ENCODE data around the gene MARS1. TPM values are rescaled to one million over a fixed set of nuclear protein-coding genes. Genes with fewer than 3 reads are reported as not detected.

MARS1 gene
- total RNA-seq, 1 donor from 2014 or later: 73.1 TPM

DNA sequence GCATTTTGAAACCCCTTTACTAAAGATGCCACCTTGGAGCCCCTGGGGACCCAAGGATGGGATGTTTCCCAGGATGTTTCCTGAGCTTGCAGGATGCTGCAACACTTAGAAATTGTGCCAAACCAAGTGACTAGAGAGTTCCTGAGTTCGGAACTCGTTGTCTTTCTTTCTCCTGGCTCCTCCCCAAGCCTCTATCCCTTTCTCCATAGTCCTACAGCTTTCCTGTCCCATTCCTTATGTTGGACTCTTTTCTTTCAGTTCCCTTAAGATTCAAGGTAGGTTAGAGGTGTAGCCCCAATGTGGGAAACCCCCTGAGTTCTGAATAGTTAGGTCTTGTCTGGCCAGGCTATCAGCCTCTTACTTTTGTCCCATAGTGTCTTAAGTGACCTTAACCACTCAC, 60.6 kb downstream of the MARS1 start:
- TF ChIP-seq, protein P1, sequence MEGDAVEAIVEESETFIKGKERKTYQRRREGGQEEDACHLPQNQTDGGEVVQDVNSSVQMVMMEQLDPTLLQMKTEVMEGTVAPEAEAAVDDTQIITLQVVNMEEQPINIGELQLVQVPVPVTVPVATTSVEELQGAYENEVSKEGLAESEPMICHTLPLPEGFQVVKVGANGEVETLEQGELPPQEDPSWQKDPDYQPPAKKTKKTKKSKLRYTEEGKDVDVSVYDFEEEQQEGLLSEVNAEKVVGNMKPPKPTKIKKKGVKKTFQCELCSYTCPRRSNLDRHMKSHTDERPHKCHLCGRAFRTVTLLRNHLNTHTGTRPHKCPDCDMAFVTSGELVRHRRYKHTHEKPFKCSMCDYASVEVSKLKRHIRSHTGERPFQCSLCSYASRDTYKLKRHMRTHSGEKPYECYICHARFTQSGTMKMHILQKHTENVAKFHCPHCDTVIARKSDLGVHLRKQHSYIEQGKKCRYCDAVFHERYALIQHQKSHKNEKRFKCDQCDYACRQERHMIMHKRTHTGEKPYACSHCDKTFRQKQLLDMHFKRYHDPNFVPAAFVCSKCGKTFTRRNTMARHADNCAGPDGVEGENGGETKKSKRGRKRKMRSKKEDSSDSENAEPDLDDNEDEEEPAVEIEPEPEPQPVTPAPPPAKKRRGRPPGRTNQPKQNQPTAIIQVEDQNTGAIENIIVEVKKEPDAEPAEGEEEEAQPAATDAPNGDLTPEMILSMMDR (IDR thresholded peaks at IDR 0.05; ENCODE audit: borderline replicate concordance): no peak
- intact Hi-C loops (cut with micrococcal nuclease): no loop called here
- Histone ChIP-seq H3K4me3 (no peak overlapping the region), H3K9me3 (replicated peaks) (no peaks in the 10 kb centered on the region), H3K4me1 (peaks cover 44% of the 10 kb centered on the region), H3K27ac (replicated peaks) (no peak overlapping the region), H3K27me3 (ENCODE audit: low read depth) (peaks cover 50% of the 10 kb centered on the region), H3K36me3 (no peaks in the 10 kb centered on the region)
- DNase-seq: no peak

DNA sequence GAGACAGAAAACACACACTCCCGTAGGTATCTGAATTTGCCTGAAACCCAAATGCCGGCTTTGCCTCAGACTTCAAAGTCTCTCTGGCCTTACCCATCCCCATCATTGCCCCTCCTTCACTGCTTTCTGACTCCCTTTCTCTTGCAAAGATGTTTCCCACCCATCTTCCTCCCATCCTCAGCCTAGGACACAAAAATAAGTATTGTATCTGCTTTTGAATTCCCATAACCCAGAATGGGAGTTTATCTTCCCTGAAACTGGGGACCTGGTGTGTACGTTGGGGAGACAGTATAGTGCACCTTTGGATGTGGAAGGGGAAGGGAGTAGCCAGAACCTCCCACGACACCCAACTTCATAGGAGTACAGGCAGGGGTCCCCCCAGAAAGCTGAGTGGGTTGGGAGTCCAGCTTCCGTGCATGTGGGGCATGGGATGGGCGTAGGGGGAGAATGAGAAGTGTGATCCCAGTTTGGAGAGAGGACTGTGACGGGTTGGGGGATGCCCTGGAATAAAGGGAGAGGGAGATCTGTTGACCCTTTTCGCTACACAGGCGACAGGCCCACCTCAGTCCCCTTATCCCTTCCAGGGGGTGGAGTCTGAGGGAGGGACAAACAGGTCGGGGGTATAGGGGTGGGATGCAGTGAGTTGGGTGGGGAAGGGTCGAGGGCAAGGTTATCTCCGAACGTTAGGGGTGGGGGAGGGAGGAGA, 61.5 kb downstream of the MARS1 start:
- Histone ChIP-seq H3K4me3 (peak overlapping the region; percentile 62), H3K9me3 (replicated peaks) (no peaks in the 10 kb centered on the region), H3K36me3 (no peaks in the 10 kb centered on the region), H3K27ac (replicated peaks) (no peak overlapping the region), H3K4me1 (peaks cover 36% of the 10 kb centered on the region), H3K27me3 (ENCODE audit: low read depth) (peaks cover 59% of the 10 kb centered on the region)
- no peak for DNase-seq
- intact Hi-C loops (cut with micrococcal nuclease): no loop called here
- TF ChIP-seq, protein P1 (IDR thresholded peaks at IDR 0.05; ENCODE audit: borderline replicate concordance): no peak

DNA sequence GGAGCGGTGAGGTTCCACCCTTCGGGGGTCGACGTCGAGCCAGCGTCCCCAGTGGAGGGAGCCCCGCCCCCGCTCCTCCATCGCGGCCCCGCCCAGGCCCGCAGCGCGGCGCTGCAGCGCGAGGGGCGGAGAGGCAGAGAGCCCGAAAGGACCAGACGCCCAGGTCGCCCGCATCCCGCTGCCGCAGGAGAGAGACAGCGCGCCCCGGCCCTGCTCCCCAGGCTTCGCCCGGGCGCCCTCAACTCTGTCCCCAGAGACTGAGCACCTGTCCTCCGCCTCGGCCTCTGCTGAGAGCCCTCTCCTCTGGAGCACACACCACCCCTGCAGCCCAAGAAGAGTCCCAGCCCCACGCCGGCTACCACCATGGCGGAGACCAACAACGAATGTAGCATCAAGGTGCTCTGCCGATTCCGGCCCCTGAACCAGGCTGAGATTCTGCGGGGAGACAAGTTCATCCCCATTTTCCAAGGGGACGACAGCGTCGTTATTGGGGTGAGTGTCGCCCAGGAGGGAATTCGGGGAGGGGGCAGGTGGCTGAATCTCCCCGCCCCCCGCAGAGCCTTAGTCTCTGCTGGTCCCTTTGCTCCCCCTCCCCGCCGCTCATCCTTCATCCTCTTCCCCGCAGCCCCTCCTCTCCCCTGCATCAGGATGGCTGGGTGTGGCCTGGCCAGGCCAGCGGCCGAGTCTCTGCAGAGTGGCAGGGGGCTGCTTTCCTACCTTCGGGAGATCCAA, 62.2 kb downstream of the MARS1 start, which contains the start of gene KIF5A:
Gene KIF5A (plus strand): TSS at position 136 of the 732 bp plus-strand sequence. CDS start 228 bp downstream, at position 364.
- no peaks in the 10 kb centered on the region for H3K36me3 ChIP-seq
- H3K4me3 ChIP-seq: peak within 1 kb of the TSS; percentile 62
- H3K9me3 ChIP-seq (replicated peaks): no peaks in the 10 kb centered on the region
- H3K27me3 ChIP-seq (ENCODE audit: low read depth): peaks cover 66% of the 10 kb centered on the region
- no peak for DNase-seq
- intact Hi-C loops (cut with micrococcal nuclease): no loop called here
- no peak within 1 kb of the TSS for H3K27ac ChIP-seq (replicated peaks)
- peaks cover 28% of the 10 kb centered on the region for H3K4me1 ChIP-seq
- TF ChIP-seq, protein P1 (IDR thresholded peaks at IDR 0.05; ENCODE audit: borderline replicate concordance): no peak

DNA sequence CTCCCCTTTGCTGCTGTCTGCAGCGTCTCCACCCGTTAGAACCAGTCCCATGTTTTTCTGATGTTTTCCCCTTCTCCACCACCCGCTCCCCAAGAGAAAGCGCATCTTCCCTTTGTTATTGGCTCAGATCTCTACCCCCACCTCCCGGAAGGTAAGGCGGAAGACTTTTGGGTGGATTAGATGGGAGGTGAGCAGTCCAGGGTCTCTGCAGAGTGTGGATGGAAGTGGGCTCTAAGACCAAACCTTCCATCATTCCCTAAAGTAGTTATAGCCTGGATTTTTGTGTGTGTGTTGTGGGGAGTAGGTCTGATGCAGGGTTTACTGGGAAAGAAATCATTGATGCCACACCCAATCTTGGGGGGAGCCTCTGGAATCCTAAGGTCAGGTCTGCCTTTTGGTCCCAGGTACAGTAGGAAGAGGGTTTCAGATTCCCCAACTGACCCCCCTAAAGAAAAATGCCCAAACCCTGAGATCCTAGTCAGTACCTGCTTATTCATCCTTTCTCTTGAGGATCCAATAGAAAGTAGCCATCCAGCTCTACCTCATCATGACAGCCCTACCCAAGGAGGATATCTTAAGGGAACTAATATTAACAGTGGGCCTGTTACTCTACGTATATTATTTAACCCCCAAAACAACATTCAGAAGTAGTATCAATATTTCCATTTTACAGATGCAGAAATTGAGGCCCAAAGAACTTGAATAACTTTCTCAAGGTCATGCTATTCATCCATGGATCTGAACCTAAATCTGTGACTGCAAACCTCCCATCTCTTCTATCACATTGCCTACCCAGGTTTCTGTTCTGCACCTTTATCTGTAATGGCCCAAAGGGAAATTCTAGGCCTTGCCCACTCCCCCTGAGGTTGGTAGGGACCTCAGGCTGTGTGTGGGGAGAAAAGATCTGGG, 63.0 kb downstream of the MARS1 start:
- H3K36me3 ChIP-seq: no peaks in the 10 kb centered on the region
- intact Hi-C loops (cut with micrococcal nuclease): no loop called here
- peak overlapping the region; percentile 62 for H3K4me3 ChIP-seq
- DNase-seq: no peak
- H3K4me1 ChIP-seq: peaks cover 20% of the 10 kb centered on the region
- no peak overlapping the region for H3K27ac ChIP-seq (replicated peaks)
- TF ChIP-seq, protein P1 (IDR thresholded peaks at IDR 0.05; ENCODE audit: borderline replicate concordance): no peak
- peaks cover 67% of the 10 kb centered on the region for H3K27me3 ChIP-seq (ENCODE audit: low read depth)
- no peaks in the 10 kb centered on the region for H3K9me3 ChIP-seq (replicated peaks)

DNA sequence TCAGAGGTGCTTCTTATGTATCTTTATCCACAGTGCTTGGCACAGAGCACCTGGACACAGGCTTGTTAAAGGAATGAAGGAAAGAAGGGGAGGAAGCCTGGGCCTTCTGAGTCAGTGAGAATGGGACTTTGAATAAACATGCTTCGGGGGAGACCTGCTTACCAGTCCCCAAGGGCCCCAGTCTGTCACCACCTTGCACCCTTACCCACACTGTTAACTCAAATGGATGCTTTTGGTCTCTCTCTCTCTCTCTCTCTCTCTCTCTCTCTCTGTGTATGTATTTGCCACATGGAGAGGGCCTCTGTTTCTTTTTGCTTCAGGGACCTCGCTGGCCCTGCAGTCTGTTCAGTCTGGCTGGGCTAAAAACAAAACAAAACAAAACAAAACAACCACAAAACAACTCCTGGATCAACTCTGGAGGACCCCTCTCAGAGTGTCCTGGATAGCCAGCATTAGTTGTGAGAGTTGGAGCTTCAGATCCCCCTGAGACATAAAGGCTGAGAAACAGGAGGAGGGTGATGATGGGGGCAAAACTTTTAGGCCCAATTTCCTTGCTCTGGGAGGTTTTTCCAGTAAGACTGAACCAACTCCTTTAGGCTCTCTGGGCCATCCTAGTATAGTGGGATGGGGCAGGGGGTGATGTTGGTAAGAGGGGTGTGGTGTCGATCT, 63.9 kb downstream of the MARS1 start:
- no peaks in the 10 kb centered on the region for H3K9me3 ChIP-seq (replicated peaks)
- peaks cover 11% of the 10 kb centered on the region for H3K4me1 ChIP-seq
- peaks cover 67% of the 10 kb centered on the region for H3K27me3 ChIP-seq (ENCODE audit: low read depth)
- H3K36me3 ChIP-seq: no peaks in the 10 kb centered on the region
- TF ChIP-seq, protein P1 (IDR thresholded peaks at IDR 0.05; ENCODE audit: borderline replicate concordance): no peak
- intact Hi-C loops (cut with micrococcal nuclease): no loop called here
- no peak for DNase-seq
- no peak overlapping the region for H3K27ac ChIP-seq (replicated peaks)
- no peak overlapping the region for H3K4me3 ChIP-seq

All from left ventricle myocardium inferior (tissue), 1 donor.